Transverse colon (tissue), 4 donors: ENCODE data around the gene SEC16A. TPM values are rescaled to one million over a fixed set of nuclear protein-coding genes. Genes with fewer than 3 reads are reported as not detected.

Source experiments
- DNase-seq: peaks from one replicate; pipeline ENCODE4 v3.0.0-alpha.2; 2019
- H3K27ac ChIP-seq, 4 donors: fragments of 200-600 bp; sonication (generic); 2 replicates each; pipeline ENCODE4 v1.5.1; 2016 to 2018; ENCODE audit warnings: inconsistent platforms in 4 of 4
- H3K27me3 ChIP-seq: fragments of 200-600 bp; sonication (generic); 2 replicates; pipeline ENCODE4 v1.5.1; 2017; ENCODE audit warnings: inconsistent platforms
- H3K36me3 ChIP-seq, 4 donors: fragments of 200-600 bp; sonication (generic); 2 replicates each; pipeline ENCODE4 v1.5.1; 2017 to 2019; ENCODE audit warnings: inconsistent platforms in 4 of 4
- H3K4me1 ChIP-seq, 4 donors: fragments of 200-600 bp; sonication (generic); 2 replicates each; pipeline ENCODE4 v1.5.1; 2017 to 2020; ENCODE audit warnings: inconsistent platforms in 4 of 4
- H3K4me3 ChIP-seq, 4 donors: fragments of 200-600 bp; sonication (generic); 1 replicate in 1 of 4; 2 replicates in 3 of 4; pipeline versions ENCODE4 v1.5.1 to v1.6.1; 2017 to 2019; ENCODE audit warnings: inconsistent platforms in 4 of 4
- H3K9me3 ChIP-seq, 2 donors: fragments of 200-600 bp; sonication (generic); 2 replicates each; pipeline ENCODE4 v1.5.1; 2017 to 2019; ENCODE audit warnings: inconsistent platforms in 2 of 2
- EP300 ChIP-seq: sonication (generic); formaldehyde crosslinking; IDR thresholded peaks from one replicate; pipeline ENCODE4 v1.6.1; 2017; ENCODE audit warnings: antibody characterized with exemption, low read depth
- POLR2A ChIP-seq: fragments of 450-650 bp; IDR thresholded peaks from one replicate; pipeline ENCODE4 v1.6.1; 2016; ENCODE audit warnings: antibody characterized with exemption, mild to moderate bottlenecking, moderate library complexity
- POLR2AphosphoS5 ChIP-seq, 3 donors: sonication (generic); formaldehyde crosslinking; IDR thresholded peaks; one replicate each; pipeline ENCODE4 v1.6.1; 2016; ENCODE audit warnings: antibody characterized with exemption in 3 of 3
- WGBS, 2 donors: methylation state at CpG; one replicate each; pipeline ENCODE4 v1.1.5; 2018; ENCODE audit warnings: low coverage in 1 of 2; 5-methylcytosine and 5-hydroxymethylcytosine counted together
- in situ Hi-C, 4 donors: fragments of 200-750 bp; cut with MboI; loops; one replicate each; pipeline versions ENCODE4 v1.15.0 to v1.15.1; 2017; ENCODE audit warnings: low sequenced_read_pairs in 3 of 4, low pct_ligation_motif_present in 1 of 4, low pct_unique_long_range_greater_than_20kb in 1 of 4
- intact Hi-C: fragments of 100-400 bp; cut with DNase I; formaldehyde crosslinking; loops from one replicate; pipeline ENCODE4 v1.15.1; 2023; ENCODE audit warnings: low total_unique reads
- total RNA-seq, 4 donors: library from RNA; depleted of rRNA; stranded (reverse); fragments of >200 nt; gene quantifications; one replicate each; pipeline ENCODE4 v1.1.0, GENCODE V29; 2016
- TF ChIP-seq, protein P1 (sequence below), 5 experiments: fragments of 200-600 bp in 3 of 5; fragments of 450-650 bp in 2 of 5; sonication (generic) in 3 of 5; IDR thresholded peaks; 1 replicate in 2 of 5; 2 replicates in 3 of 5; pipeline ENCODE4 v1.5.1; 2016 to 2017; ENCODE audit warnings: antibody characterized with exemption in 5 of 5, inconsistent platforms in 3 of 5, mild to moderate bottlenecking in 2 of 5, moderate library complexity in 1 of 5

Gene SEC16A
- total RNA-seq, 4 donors from 2014 or later = 54.1 to 75.9 (median 65.8) TPM

- Histone ChIP-seq H3K9me3 (no peaks in the 10 kb centered on the region), H3K27ac (no peak overlapping the region), H3K27me3 (no peaks in the 10 kb centered on the region), H3K36me3 (peaks cover 0 to 48% (median 24%) of the 10 kb centered on the region in 4 donors), H3K4me3 (no peak overlapping the region), H3K4me1 (no peaks in the 10 kb centered on the region)
- DNase-seq = no peak
- 92% methylated on average over 25 of the region's 27 CpGs; no CpG with 5 or more reads in 1 of the 2 donors for WGBS, 2 donors
- no peak for TF ChIP-seq POLR2A
- intact Hi-C loops (no loop called here), in situ Hi-C loops (no loop called here)
These were observed 8.7 kb downstream of the SEC16A start for GRCh38 chr9:136474021-136474640.

DNA sequence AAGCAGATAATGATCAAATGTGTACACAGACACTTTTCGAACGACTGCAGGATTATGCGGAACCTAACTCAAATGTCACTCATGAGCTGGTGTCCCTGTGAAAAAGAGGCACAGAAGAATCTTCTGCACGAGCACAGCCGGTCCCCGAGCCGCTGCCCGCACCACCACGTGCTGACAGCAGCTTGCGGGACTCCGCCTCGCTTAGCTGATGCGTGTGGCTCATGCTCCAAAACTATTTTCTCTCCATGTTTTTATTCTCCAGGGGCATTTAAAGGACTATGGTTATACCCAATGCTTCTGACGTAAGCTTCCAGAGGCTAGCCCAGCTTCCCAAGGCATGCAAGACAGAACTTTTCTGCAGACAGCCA, 9.5 kb downstream of the SEC16A start:
- Histone ChIP-seq H3K36me3 (peaks cover 0 to 48% (median 24%) of the 10 kb centered on the region in 4 donors), H3K27ac (no peak overlapping the region), H3K4me1 (no peaks in the 10 kb centered on the region), H3K4me3 (no peak overlapping the region), H3K9me3 (no peaks in the 10 kb centered on the region), H3K27me3 (no peaks in the 10 kb centered on the region)
- intact Hi-C loops (no loop called here), in situ Hi-C loops (no loop called here)
- WGBS, 2 donors = 95 to 100% methylated on average over 1 to 14 of the region's 14 CpGs
- no peak for TF ChIP-seq POLR2AphosphoS5 (IDR thresholded peaks at IDR 0.05)
- TF ChIP-seq EP300 = no peak
- TF ChIP-seq, protein P1, sequence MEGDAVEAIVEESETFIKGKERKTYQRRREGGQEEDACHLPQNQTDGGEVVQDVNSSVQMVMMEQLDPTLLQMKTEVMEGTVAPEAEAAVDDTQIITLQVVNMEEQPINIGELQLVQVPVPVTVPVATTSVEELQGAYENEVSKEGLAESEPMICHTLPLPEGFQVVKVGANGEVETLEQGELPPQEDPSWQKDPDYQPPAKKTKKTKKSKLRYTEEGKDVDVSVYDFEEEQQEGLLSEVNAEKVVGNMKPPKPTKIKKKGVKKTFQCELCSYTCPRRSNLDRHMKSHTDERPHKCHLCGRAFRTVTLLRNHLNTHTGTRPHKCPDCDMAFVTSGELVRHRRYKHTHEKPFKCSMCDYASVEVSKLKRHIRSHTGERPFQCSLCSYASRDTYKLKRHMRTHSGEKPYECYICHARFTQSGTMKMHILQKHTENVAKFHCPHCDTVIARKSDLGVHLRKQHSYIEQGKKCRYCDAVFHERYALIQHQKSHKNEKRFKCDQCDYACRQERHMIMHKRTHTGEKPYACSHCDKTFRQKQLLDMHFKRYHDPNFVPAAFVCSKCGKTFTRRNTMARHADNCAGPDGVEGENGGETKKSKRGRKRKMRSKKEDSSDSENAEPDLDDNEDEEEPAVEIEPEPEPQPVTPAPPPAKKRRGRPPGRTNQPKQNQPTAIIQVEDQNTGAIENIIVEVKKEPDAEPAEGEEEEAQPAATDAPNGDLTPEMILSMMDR (IDR thresholded peaks at IDR 0.05) = no peak
- TF ChIP-seq POLR2A = no peak
- no peak for DNase-seq

GRCh38 chr9:136472640-136473353, 10.0 kb downstream of the SEC16A start:
- TF ChIP-seq POLR2A (no peak), EP300 (no peak), POLR2AphosphoS5 (IDR thresholded peaks at IDR 0.05) (no peak)
- TF ChIP-seq, protein P1 (IDR thresholded peaks at IDR 0.05) = no peak
- H3K27me3 ChIP-seq = no peaks in the 10 kb centered on the region
- peaks cover 0 to 52% (median 26%) of the 10 kb centered on the region in 4 donors for H3K36me3 ChIP-seq
- no peaks in the 10 kb centered on the region for H3K9me3 ChIP-seq
- no peaks in the 10 kb centered on the region for H3K4me1 ChIP-seq
- intact Hi-C loops = no loop called here
- 88% methylated on average over 27 of the region's 28 CpGs; no CpG with 5 or more reads in 1 of the 2 donors for WGBS, 2 donors
- no peak overlapping the region for H3K4me3 ChIP-seq
- in situ Hi-C loops = no loop called here
- no peak overlapping the region for H3K27ac ChIP-seq
- DNase-seq = no peak

DNA sequence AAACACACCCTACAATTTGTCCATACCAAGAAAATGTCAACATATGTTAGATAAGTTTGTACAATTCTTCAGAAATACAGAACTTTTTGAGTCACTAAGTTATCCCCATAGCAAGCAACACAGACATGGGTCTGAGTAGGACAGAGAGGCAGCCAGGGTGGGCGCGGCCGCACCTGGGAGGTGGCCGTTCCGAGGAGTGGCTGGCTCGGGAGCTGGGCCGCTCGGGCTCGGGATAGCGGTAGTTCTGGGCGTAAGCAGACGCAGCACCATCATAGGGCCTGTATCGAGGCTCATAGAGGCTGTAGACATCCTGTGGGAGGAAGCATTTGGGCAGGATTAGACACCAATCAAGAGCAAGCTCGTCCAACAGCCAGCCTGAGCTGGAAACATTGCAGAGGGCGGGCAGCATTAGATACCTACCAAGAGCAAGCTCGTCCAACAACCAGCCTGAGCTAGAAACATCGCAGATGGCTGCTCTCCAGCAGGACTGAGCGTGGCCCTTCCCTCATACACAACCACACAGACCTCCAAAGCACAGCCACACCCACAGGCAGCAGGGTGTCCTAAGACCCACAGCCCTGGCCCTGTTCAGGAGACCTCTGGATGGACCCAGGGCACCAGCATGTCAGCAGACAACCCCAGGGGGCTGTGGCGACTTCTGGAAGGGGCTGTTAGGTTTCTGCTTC, 10.9 kb downstream of the SEC16A start:
- no peaks in the 10 kb centered on the region for H3K4me1 ChIP-seq
- no peaks in the 10 kb centered on the region for H3K27me3 ChIP-seq
- TF ChIP-seq EP300 (no peak), POLR2AphosphoS5 (IDR thresholded peaks at IDR 0.05) (no peak), POLR2A (no peak)
- TF ChIP-seq, protein P1 (IDR thresholded peaks at IDR 0.05) = no peak
- 86% methylated on average over 18 of the region's 19 CpGs; no CpG with 5 or more reads in 1 of the 2 donors for WGBS, 2 donors
- H3K36me3 ChIP-seq = peaks cover 0 to 53% (median 29%) of the 10 kb centered on the region in 4 donors
- H3K27ac ChIP-seq = no peak overlapping the region
- DNase-seq = no peak
- H3K4me3 ChIP-seq = no peak overlapping the region
- in situ Hi-C loops = no loop called here
- intact Hi-C loops = no loop called here
- H3K9me3 ChIP-seq = no peaks in the 10 kb centered on the region
